Fibroblast of mammary gland (primary cell): ENCODE measurements around the gene FRK.

Experiments
- DNase-seq: peaks from one replicate; pipeline ENCODE4 v3.0.0-alpha.2; 2010; ENCODE audit warnings: low read depth
- H3K4me3 ChIP-seq: 2 replicates; pipeline ENCODE4 v1.5.1; 2011; ENCODE audit warnings: low read depth, mild to moderate bottlenecking, low read length, moderate library complexity; ENCODE audit not compliant: control insufficient read depth
- CTCF ChIP-seq: conservative IDR thresholded peaks from 2 replicates; pipeline ENCODE4 v1.5.1; 2011; ENCODE audit warnings: low read depth, low read length, inconsistent platforms; ENCODE audit not compliant: control insufficient read depth, insufficient read depth

Gene FRK

GRCh38 chr6:116078945-116079344, 18.3 kb upstream of the FRK start:
- no peak for DNase-seq
- no peak overlapping the region for H3K4me3 ChIP-seq
- no peak for TF ChIP-seq CTCF

- no peak for TF ChIP-seq CTCF
- no peak overlapping the region for H3K4me3 ChIP-seq
- no peak for DNase-seq
Measured at GRCh38 chr6:116078522-116078921, 17.8 kb upstream of the FRK start.

- no peak for DNase-seq
- no peak for TF ChIP-seq CTCF
Measured at GRCh38 chr6:116074732-116075390, 14.2 kb upstream of the FRK start.

GRCh38 chr6:116073765-116074440, 13.2 kb upstream of the FRK start:
- no peak overlapping the region for H3K4me3 ChIP-seq
- DNase-seq, result peak; percentile 74
- no peak for TF ChIP-seq CTCF

More at GRCh38 chr6:116074732-116075390, 14.2 kb upstream of the FRK start:
- H3K4me3 ChIP-seq, result no peak overlapping the region

GRCh38 chr6:116072368-116072767, 11.7 kb upstream of the FRK start:
- no peak overlapping the region for H3K4me3 ChIP-seq
- TF ChIP-seq CTCF, result no peak
- DNase-seq, result no peak

GRCh38 chr6:116070616-116071389, 10.1 kb upstream of the FRK start:
- no peak overlapping the region for H3K4me3 ChIP-seq
- no peak for DNase-seq
- no peak for TF ChIP-seq CTCF
